PFSK-1 (cell line): Measurements from ENCODE around the gene GTPBP2.

Experiments
- FOXP2 ChIP-seq: optimal IDR thresholded peaks from 2 replicates; pipeline ENCODE3; 2011; ENCODE audit warnings: borderline replicate concordance, control low read depth, inconsistent platforms; ENCODE audit not compliant: insufficient read depth; ENCODE audit errors: extremely low read length, extremely low read depth
- POLR2AphosphoS5 ChIP-seq: IDR thresholded peaks from 2 replicates; pipeline ENCODE4 v1.6.1; 2012; ENCODE audit warnings: low read depth, mild to moderate bottlenecking, control low read depth, low read length, moderate library complexity
- SIN3A ChIP-seq: IDR thresholded peaks from 2 replicates; pipeline ENCODE4 v1.6.1; 2012; ENCODE audit warnings: mild to moderate bottlenecking, low read length, moderate library complexity, borderline replicate concordance; ENCODE audit not compliant: insufficient read depth
- TAF1 ChIP-seq: IDR thresholded peaks from 2 replicates; pipeline ENCODE4 v1.6.1; 2012; ENCODE audit warnings: low read length, control low read depth, borderline replicate concordance; ENCODE audit not compliant: insufficient read depth
- TF ChIP-seq, protein P1 (sequence below), 2 experiments: IDR thresholded peaks; 2 replicates each; pipeline versions ENCODE4 v1.6.1 to v1.8.0; 2011 to 2012; ENCODE audit warnings: low read depth in 2 of 2, low read length in 2 of 2, control low read depth in 1 of 2, inconsistent platforms in 1 of 2, mild to moderate bottlenecking in 1 of 2, moderate library complexity in 1 of 2; ENCODE audit not compliant: insufficient read depth in 1 of 2

Gene GTPBP2

DNA sequence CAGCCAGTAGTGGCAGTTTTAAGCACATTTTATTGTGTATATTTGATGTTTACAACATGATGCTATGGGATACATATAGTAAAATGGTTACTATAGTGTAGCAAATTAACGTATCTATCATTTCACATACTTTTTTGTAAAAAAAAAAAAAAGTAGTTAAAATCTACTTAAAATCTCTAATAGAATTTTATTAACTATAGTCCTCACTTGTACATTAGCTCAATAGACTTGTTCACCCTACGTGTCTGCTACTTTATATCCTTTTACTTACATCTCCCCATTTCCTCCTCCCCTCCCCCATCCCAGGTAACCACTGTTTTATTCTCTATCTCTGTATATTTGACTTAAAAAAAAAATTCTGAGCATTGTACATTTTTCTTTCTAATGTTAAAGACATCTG is 23.0 kb downstream of the GTPBP2 start:
- TF ChIP-seq POLR2AphosphoS5 (no peak), TAF1 (no peak), SIN3A (no peak), FOXP2 (no peak)
- TF ChIP-seq, protein P1, sequence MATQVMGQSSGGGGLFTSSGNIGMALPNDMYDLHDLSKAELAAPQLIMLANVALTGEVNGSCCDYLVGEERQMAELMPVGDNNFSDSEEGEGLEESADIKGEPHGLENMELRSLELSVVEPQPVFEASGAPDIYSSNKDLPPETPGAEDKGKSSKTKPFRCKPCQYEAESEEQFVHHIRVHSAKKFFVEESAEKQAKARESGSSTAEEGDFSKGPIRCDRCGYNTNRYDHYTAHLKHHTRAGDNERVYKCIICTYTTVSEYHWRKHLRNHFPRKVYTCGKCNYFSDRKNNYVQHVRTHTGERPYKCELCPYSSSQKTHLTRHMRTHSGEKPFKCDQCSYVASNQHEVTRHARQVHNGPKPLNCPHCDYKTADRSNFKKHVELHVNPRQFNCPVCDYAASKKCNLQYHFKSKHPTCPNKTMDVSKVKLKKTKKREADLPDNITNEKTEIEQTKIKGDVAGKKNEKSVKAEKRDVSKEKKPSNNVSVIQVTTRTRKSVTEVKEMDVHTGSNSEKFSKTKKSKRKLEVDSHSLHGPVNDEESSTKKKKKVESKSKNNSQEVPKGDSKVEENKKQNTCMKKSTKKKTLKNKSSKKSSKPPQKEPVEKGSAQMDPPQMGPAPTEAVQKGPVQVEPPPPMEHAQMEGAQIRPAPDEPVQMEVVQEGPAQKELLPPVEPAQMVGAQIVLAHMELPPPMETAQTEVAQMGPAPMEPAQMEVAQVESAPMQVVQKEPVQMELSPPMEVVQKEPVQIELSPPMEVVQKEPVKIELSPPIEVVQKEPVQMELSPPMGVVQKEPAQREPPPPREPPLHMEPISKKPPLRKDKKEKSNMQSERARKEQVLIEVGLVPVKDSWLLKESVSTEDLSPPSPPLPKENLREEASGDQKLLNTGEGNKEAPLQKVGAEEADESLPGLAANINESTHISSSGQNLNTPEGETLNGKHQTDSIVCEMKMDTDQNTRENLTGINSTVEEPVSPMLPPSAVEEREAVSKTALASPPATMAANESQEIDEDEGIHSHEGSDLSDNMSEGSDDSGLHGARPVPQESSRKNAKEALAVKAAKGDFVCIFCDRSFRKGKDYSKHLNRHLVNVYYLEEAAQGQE (IDR thresholded peaks at IDR 0.05; ENCODE audit: insufficient read depth in 1 of 2, low read depth in 2 of 2, low read length in 2 of 2): no peak

GRCh38 chr6:43604174-43604573 is 24.9 kb downstream of the GTPBP2 start:
- TF ChIP-seq POLR2AphosphoS5 (no peak), FOXP2 (no peak), SIN3A (no peak), TAF1 (no peak)
- TF ChIP-seq, protein P1 (IDR thresholded peaks at IDR 0.05; ENCODE audit: insufficient read depth in 1 of 2, low read depth in 2 of 2, low read length in 2 of 2): no peak

DNA sequence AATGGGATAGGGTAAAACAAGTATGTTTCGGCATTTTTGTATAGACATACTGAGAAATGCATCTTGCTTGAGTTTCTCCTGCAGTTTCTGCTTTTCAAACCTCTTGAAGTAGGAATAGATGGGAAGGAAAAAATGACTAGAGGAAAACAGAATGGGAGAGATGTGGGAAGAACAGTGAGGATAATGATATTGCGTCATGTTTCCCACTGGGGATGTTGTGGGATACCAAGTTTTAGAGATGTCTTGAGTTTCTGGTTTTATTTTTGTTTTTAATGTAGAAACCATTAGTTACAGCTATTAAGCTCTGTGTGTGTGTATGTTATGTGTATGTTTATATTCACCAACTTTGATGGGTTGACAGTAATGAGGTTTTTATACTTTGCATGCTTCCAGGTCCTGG is 28.5 kb downstream of the GTPBP2 start:
- TF ChIP-seq SIN3A (no peak), TAF1 (no peak), POLR2AphosphoS5 (no peak), FOXP2 (no peak)
- TF ChIP-seq, protein P1 (IDR thresholded peaks at IDR 0.05; ENCODE audit: insufficient read depth in 1 of 2, low read depth in 2 of 2, low read length in 2 of 2): no peak

DNA sequence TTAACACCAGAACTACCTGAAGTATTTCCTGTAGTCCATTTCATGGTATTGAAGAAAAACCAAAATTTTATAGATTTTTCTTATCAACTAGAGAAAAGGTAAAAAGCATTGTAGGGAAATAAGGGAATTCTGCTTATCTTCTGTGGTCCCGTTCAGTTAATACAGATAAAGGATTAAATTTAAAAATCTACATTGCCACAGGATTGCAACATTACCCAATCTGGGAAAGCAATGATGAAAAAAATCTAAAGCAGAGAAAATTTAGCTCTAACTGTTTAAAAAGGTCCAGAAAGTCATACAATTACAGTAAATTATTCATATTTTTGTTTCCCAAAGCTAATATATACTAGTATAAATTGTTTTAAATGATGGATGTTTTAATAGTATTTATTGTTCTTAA is 35.1 kb downstream of the GTPBP2 start:
- no peak for TF ChIP-seq SIN3A
- no peak for TF ChIP-seq TAF1
- TF ChIP-seq FOXP2: no peak
- TF ChIP-seq POLR2AphosphoS5: no peak
- TF ChIP-seq, protein P1 (IDR thresholded peaks at IDR 0.05; ENCODE audit: insufficient read depth in 1 of 2, low read depth in 2 of 2, low read length in 2 of 2): no peak

- no peak for TF ChIP-seq SIN3A
- no peak for TF ChIP-seq POLR2AphosphoS5
- no peak for TF ChIP-seq TAF1
- TF ChIP-seq, protein P1 (IDR thresholded peaks at IDR 0.05; ENCODE audit: insufficient read depth in 1 of 2, low read depth in 2 of 2, low read length in 2 of 2): no peak
- no peak for TF ChIP-seq FOXP2
These were observed 40.9 kb downstream of the GTPBP2 start for GRCh38 chr6:43588194-43588593.
